CD8-positive, alpha-beta memory T cell (primary cell): ENCODE measurements around the gene SEC14L3. TPM values are rescaled to one million over a fixed set of nuclear protein-coding genes. Genes with fewer than 3 reads are reported as not detected.
A peak's percentile ranks its signal among the peaks of the same experiment; 100 is the strongest.

Experiments
- CTCF ChIA-PET: fragments of 350-600 bp; sonication (Branson Sonifier 250); formaldehyde crosslinking; loops from one replicate; lab custom pipeline; 2021; ENCODE audit warnings: antibody characterized with exemption; lab: Charles Lee
- POLR2A ChIA-PET: fragments of 350-600 bp; sonication (Branson Sonifier 250); formaldehyde crosslinking; loops from one replicate; lab custom pipeline; 2021; ENCODE audit warnings: antibody characterized with exemption; lab: Charles Lee
- DNase-seq, 5 donors: peaks; one replicate each; pipeline versions ENCODE4 v3.0.0 to v3.0.0-alpha.2; 2020 to 2022; ENCODE audit warnings: mixed read lengths in 1 of 5
- H3K27ac ChIP-seq: one replicate; pipeline ENCODE4 v1.7.0; 2013; ENCODE audit warnings: low read depth, mild to moderate bottlenecking, low read length, moderate library complexity
- H3K27me3 ChIP-seq: 2 replicates; pipeline ENCODE4 v1.7.0; 2013; ENCODE audit warnings: low read length, mild to moderate bottlenecking; ENCODE audit not compliant: insufficient read depth, poor library complexity, severe bottlenecking
- H3K36me3 ChIP-seq: 2 replicates; pipeline ENCODE4 v1.7.0; 2013; ENCODE audit warnings: mild to moderate bottlenecking, low read length, moderate library complexity; ENCODE audit not compliant: insufficient read depth
- H3K4me1 ChIP-seq: 2 replicates; pipeline ENCODE4 v1.7.0; 2013; ENCODE audit warnings: mild to moderate bottlenecking, low read length, moderate library complexity; ENCODE audit not compliant: insufficient read depth
- H3K4me3 ChIP-seq: 2 replicates; pipeline ENCODE4 v1.7.0; 2013; ENCODE audit warnings: mild to moderate bottlenecking, low read length
- H3K9me3 ChIP-seq: 2 replicates; pipeline ENCODE4 v1.7.0; 2013; ENCODE audit warnings: mild to moderate bottlenecking, low read length
- H3K27ac Mint-ChIP-seq, 8 donors: one replicate each; pipeline ENCODE4 v1.8.0; 2020 to 2021; ENCODE audit warnings: mixed read lengths in 8 of 8, mild to moderate bottlenecking in 6 of 8, inconsistent platforms in 3 of 8, moderate library complexity in 3 of 8
- H3K27me3 Mint-ChIP-seq, 2 donors: one replicate each; pipeline ENCODE4 v1.8.0; 2020 to 2021; ENCODE audit warnings: mixed read lengths in 2 of 2, mild to moderate bottlenecking in 1 of 2, moderate library complexity in 1 of 2
- H3K36me3 Mint-ChIP-seq, 3 donors: one replicate each; pipeline ENCODE4 v1.8.0; 2020 to 2021; ENCODE audit warnings: mixed read lengths in 3 of 3, inconsistent platforms in 1 of 3, mild to moderate bottlenecking in 1 of 3
- H3K4me1 Mint-ChIP-seq, 3 donors: one replicate each; pipeline ENCODE4 v1.8.0; 2020 to 2021; ENCODE audit warnings: mixed read lengths in 3 of 3, inconsistent platforms in 1 of 3, mild to moderate bottlenecking in 1 of 3
- H3K4me3 Mint-ChIP-seq, 7 donors: one replicate each; pipeline ENCODE4 v1.8.0; 2020 to 2021; ENCODE audit warnings: mixed read lengths in 7 of 7, mild to moderate bottlenecking in 6 of 7, moderate library complexity in 4 of 7, inconsistent platforms in 2 of 7
- H3K9me3 Mint-ChIP-seq, 5 donors: one replicate each; pipeline ENCODE4 v1.8.0; 2020 to 2022; ENCODE audit warnings: mixed read lengths in 5 of 5, mild to moderate bottlenecking in 3 of 5, moderate library complexity in 2 of 5, inconsistent platforms in 1 of 5
- polyA plus RNA-seq: library from polyadenylated mRNA; unstranded; fragments of 300-500 nt; fragmentation: Illumina TruSeq; gene quantifications from one replicate; pipeline ENCODE4 v1.2.3, GENCODE V29; 2021
- total RNA-seq, 2 experiments: library from RNA; stranded (reverse); gene quantifications; one replicate each; pipeline ENCODE4 v1.2.3, GENCODE V29; 2021

Gene SEC14L3
- total and polyA plus RNA-seq, 3 experiments from 2014 or later = not detected

- H3K9me3 ChIP-seq = no peaks in the 10 kb centered on the region
- H3K27ac Mint-ChIP-seq = no peak overlapping the region
- peaks cover 0 to 2% (median 0%) of the 10 kb centered on the region in 5 donors for H3K9me3 Mint-ChIP-seq
- peaks cover 25 to 26% of the 10 kb centered on the region in 2 donors for H3K27me3 Mint-ChIP-seq
- H3K4me1 ChIP-seq = no peaks in the 10 kb centered on the region
- no peak for DNase-seq
- peaks cover 0 to 1% (median 0%) of the 10 kb centered on the region in 3 donors for H3K4me1 Mint-ChIP-seq
- H3K27me3 ChIP-seq = no peaks in the 10 kb centered on the region
- POLR2A ChIA-PET = no interaction called here
- no peaks in the 10 kb centered on the region for H3K36me3 Mint-ChIP-seq
- no peak overlapping the region for H3K27ac ChIP-seq
- no peak overlapping the region for H3K4me3 Mint-ChIP-seq
- CTCF ChIA-PET = no interaction called here
- no peak overlapping the region for H3K4me3 ChIP-seq
- no peaks in the 10 kb centered on the region for H3K36me3 ChIP-seq
Observed at GRCh38 chr22:30508216-30508615, 36.4 kb upstream of the SEC14L3 start.

GRCh38 chr22:30507670-30508069 is 35.9 kb upstream of the SEC14L3 start:
- H3K9me3 ChIP-seq = no peaks in the 10 kb centered on the region
- no peak overlapping the region for H3K27ac Mint-ChIP-seq
- CTCF ChIA-PET = no interaction called here
- H3K36me3 ChIP-seq = no peaks in the 10 kb centered on the region
- H3K4me1 Mint-ChIP-seq = peaks cover 0 to 1% (median 0%) of the 10 kb centered on the region in 3 donors
- H3K27ac ChIP-seq = no peak overlapping the region
- DNase-seq = no peak
- H3K36me3 Mint-ChIP-seq = no peaks in the 10 kb centered on the region
- no peak overlapping the region for H3K4me3 Mint-ChIP-seq
- peaks cover 26 to 28% of the 10 kb centered on the region in 2 donors for H3K27me3 Mint-ChIP-seq
- H3K27me3 ChIP-seq = no peaks in the 10 kb centered on the region
- POLR2A ChIA-PET = no interaction called here
- no peak overlapping the region for H3K4me3 ChIP-seq
- H3K4me1 ChIP-seq = no peaks in the 10 kb centered on the region
- H3K9me3 Mint-ChIP-seq = peaks cover 0 to 2% (median 0%) of the 10 kb centered on the region in 5 donors

GRCh38 chr22:30506507-30506968 is 34.7 kb upstream of the SEC14L3 start:
- ChIA-PET POLR2A (no interaction called here), CTCF (no interaction called here)
- H3K27me3 Mint-ChIP-seq = peaks cover 26 to 34% of the 10 kb centered on the region in 2 donors
- H3K36me3 Mint-ChIP-seq = no peaks in the 10 kb centered on the region
- no peak for DNase-seq
- Histone ChIP-seq H3K4me3 (no peak overlapping the region), H3K9me3 (no peaks in the 10 kb centered on the region), H3K4me1 (no peaks in the 10 kb centered on the region), H3K36me3 (no peaks in the 10 kb centered on the region), H3K27me3 (no peaks in the 10 kb centered on the region), H3K27ac (no peak overlapping the region)
- H3K4me1 Mint-ChIP-seq = peaks cover 0 to 1% (median 0%) of the 10 kb centered on the region in 3 donors
- peaks cover 0 to 2% (median 0%) of the 10 kb centered on the region in 5 donors for H3K9me3 Mint-ChIP-seq
- no peak overlapping the region for H3K4me3 Mint-ChIP-seq
- H3K27ac Mint-ChIP-seq = peak overlapping the region in 1 of 8 donors; percentile 32

GRCh38 chr22:30503551-30503950 is 31.7 kb upstream of the SEC14L3 start:
- H3K27ac Mint-ChIP-seq = no peak overlapping the region

GRCh38 chr22:30502911-30503310 is 31.1 kb upstream of the SEC14L3 start:
- Histone ChIP-seq H3K9me3 (no peaks in the 10 kb centered on the region), H3K4me3 (no peak overlapping the region), H3K27ac (no peak overlapping the region), H3K27me3 (no peaks in the 10 kb centered on the region), H3K4me1 (no peaks in the 10 kb centered on the region), H3K36me3 (no peaks in the 10 kb centered on the region)
- ChIA-PET CTCF (no interaction called here), POLR2A (no interaction called here)
- no peak for DNase-seq
- Mint-ChIP-seq H3K4me1 (peaks cover 0 to 1% (median 0%) of the 10 kb centered on the region in 3 donors), H3K27ac (no peak overlapping the region), H3K27me3 (peaks cover 21 to 46% of the 10 kb centered on the region in 2 donors), H3K36me3 (no peaks in the 10 kb centered on the region), H3K4me3 (no peak overlapping the region), H3K9me3 (peaks cover 0 to 2% (median 0%) of the 10 kb centered on the region in 5 donors)

More at GRCh38 chr22:30503551-30503950, 31.7 kb upstream of the SEC14L3 start:
- Histone ChIP-seq H3K4me3 (no peak overlapping the region), H3K27ac (no peak overlapping the region), H3K36me3 (no peaks in the 10 kb centered on the region), H3K4me1 (no peaks in the 10 kb centered on the region), H3K9me3 (no peaks in the 10 kb centered on the region), H3K27me3 (no peaks in the 10 kb centered on the region)
- Mint-ChIP-seq H3K36me3 (no peaks in the 10 kb centered on the region), H3K4me3 (no peak overlapping the region), H3K27me3 (peaks cover 21 to 43% of the 10 kb centered on the region in 2 donors), H3K9me3 (peaks cover 0 to 2% (median 0%) of the 10 kb centered on the region in 5 donors), H3K4me1 (peaks cover 0 to 1% (median 0%) of the 10 kb centered on the region in 3 donors)
- ChIA-PET CTCF (no interaction called here), POLR2A (no interaction called here)
- no peak for DNase-seq

GRCh38 chr22:30502153-30502552 is 30.3 kb upstream of the SEC14L3 start:
- H3K27ac Mint-ChIP-seq = no peak overlapping the region
- no peak for DNase-seq
- Histone ChIP-seq H3K4me1 (no peaks in the 10 kb centered on the region), H3K36me3 (no peaks in the 10 kb centered on the region), H3K9me3 (no peaks in the 10 kb centered on the region), H3K4me3 (no peak overlapping the region), H3K27ac (no peak overlapping the region), H3K27me3 (no peaks in the 10 kb centered on the region)
- ChIA-PET POLR2A (no interaction called here), CTCF (no interaction called here)
- no peaks in the 10 kb centered on the region for H3K36me3 Mint-ChIP-seq
- H3K4me1 Mint-ChIP-seq = peaks cover 0 to 1% (median 0%) of the 10 kb centered on the region in 3 donors
- no peak overlapping the region for H3K4me3 Mint-ChIP-seq
- peaks cover 20 to 45% of the 10 kb centered on the region in 2 donors for H3K27me3 Mint-ChIP-seq
- H3K9me3 Mint-ChIP-seq = peaks cover 0 to 2% (median 0%) of the 10 kb centered on the region in 5 donors

GRCh38 chr22:30500628-30501027 is 28.8 kb upstream of the SEC14L3 start:
- Mint-ChIP-seq H3K27me3 (peaks cover 12 to 36% of the 10 kb centered on the region in 2 donors), H3K4me3 (no peak overlapping the region), H3K4me1 (peaks cover 0 to 1% (median 0%) of the 10 kb centered on the region in 3 donors), H3K36me3 (no peaks in the 10 kb centered on the region), H3K9me3 (no peaks in the 10 kb centered on the region), H3K27ac (no peak overlapping the region)
- ChIA-PET CTCF (no interaction called here), POLR2A (no interaction called here)
- Histone ChIP-seq H3K27me3 (no peaks in the 10 kb centered on the region), H3K4me1 (no peaks in the 10 kb centered on the region), H3K9me3 (no peaks in the 10 kb centered on the region), H3K36me3 (no peaks in the 10 kb centered on the region), H3K27ac (no peak overlapping the region), H3K4me3 (no peak overlapping the region)
- no peak for DNase-seq

GRCh38 chr22:30497466-30498150 is 25.8 kb upstream of the SEC14L3 start:
- no peaks in the 10 kb centered on the region for H3K4me1 Mint-ChIP-seq
- Histone ChIP-seq H3K36me3 (no peaks in the 10 kb centered on the region), H3K4me3 (no peak overlapping the region), H3K27me3 (no peaks in the 10 kb centered on the region), H3K27ac (no peak overlapping the region), H3K4me1 (no peaks in the 10 kb centered on the region), H3K9me3 (no peaks in the 10 kb centered on the region)
- no peak overlapping the region for H3K4me3 Mint-ChIP-seq
- ChIA-PET CTCF (interaction anchor here (0.6 to 0.9 kb wide), 2 partner anchors 14 to 1239 kb away, joined by 3 read pairs; no protein-coding TSS in a partner anchor), POLR2A (no interaction called here)
- no peaks in the 10 kb centered on the region for H3K9me3 Mint-ChIP-seq
- H3K27me3 Mint-ChIP-seq = peaks cover 4 to 30% of the 10 kb centered on the region in 2 donors
- H3K27ac Mint-ChIP-seq = peak overlapping the region in 1 of 8 donors; percentile 47
- no peak for DNase-seq
- peaks cover 0 to 3% (median 0%) of the 10 kb centered on the region in 3 donors for H3K36me3 Mint-ChIP-seq
